Measurements from ENCODE around the gene CLSTN1.
"Not testable (repeated sequence)": the region's sequence is repeated elsewhere in the genome, so short reads cannot be mapped to it uniquely, and the experiment has no call there.

The CLSTN1 gene

GRCh38 chr1:9716404-9717192 lies 107.2 kb downstream of the CLSTN1 start:
- TF ChIP-seq CTCF (IDR thresholded peaks at IDR 0.05; ENCODE audit: control insufficient read depth, extremely low read depth, insufficient read depth): no peak
- H3K4me3 ChIP-seq (ENCODE audit: low read depth, low read length): no peak overlapping the region
- DNase-seq (ENCODE audit: low read depth): no peak

- no peak overlapping the region for H3K4me3 ChIP-seq (ENCODE audit: low read depth, low read length)
- TF ChIP-seq CTCF (IDR thresholded peaks at IDR 0.05; ENCODE audit: control insufficient read depth, extremely low read depth, insufficient read depth): no peak
- DNase-seq (ENCODE audit: low read depth): no peak
Measured at GRCh38 chr1:9715536-9716226, 108.1 kb downstream of the CLSTN1 start.

- DNase-seq (ENCODE audit: low read depth): no peak
- no peak overlapping the region for H3K4me3 ChIP-seq (ENCODE audit: low read depth, low read length)
- TF ChIP-seq CTCF (IDR thresholded peaks at IDR 0.05; ENCODE audit: control insufficient read depth, extremely low read depth, insufficient read depth): no peak
Measured at GRCh38 chr1:9714257-9714718, 109.5 kb downstream of the CLSTN1 start.

- not testable (repeated sequence) for H3K4me3 ChIP-seq (ENCODE audit: low read depth, low read length); DNase-seq (ENCODE audit: low read depth)
Measured at GRCh38 chr1:9712767-9713166, 111.0 kb downstream of the CLSTN1 start.

GRCh38 chr1:9711466-9712020 lies 112.2 kb downstream of the CLSTN1 start:
- no peak for TF ChIP-seq CTCF (IDR thresholded peaks at IDR 0.05; ENCODE audit: control insufficient read depth, extremely low read depth, insufficient read depth)
- DNase-seq (ENCODE audit: low read depth): no peak
- H3K4me3 ChIP-seq (ENCODE audit: low read depth, low read length): no peak overlapping the region

GRCh38 chr1:9710037-9710436 lies 113.7 kb downstream of the CLSTN1 start:
- DNase-seq (ENCODE audit: low read depth): no peak
- no peak overlapping the region for H3K4me3 ChIP-seq (ENCODE audit: low read depth, low read length)
- no peak for TF ChIP-seq CTCF (IDR thresholded peaks at IDR 0.05; ENCODE audit: control insufficient read depth, extremely low read depth, insufficient read depth)

GRCh38 chr1:9706178-9706577 lies 117.6 kb downstream of the CLSTN1 start:
- TF ChIP-seq CTCF (IDR thresholded peaks at IDR 0.05; ENCODE audit: control insufficient read depth, extremely low read depth, insufficient read depth): no peak
- no peak overlapping the region for H3K4me3 ChIP-seq (ENCODE audit: low read depth, low read length)
- no peak for DNase-seq (ENCODE audit: low read depth)

All from LNCaP clone FGC (cell line).